Measurements from ENCODE around the gene RBP5.

The RBP5 gene

DNA sequence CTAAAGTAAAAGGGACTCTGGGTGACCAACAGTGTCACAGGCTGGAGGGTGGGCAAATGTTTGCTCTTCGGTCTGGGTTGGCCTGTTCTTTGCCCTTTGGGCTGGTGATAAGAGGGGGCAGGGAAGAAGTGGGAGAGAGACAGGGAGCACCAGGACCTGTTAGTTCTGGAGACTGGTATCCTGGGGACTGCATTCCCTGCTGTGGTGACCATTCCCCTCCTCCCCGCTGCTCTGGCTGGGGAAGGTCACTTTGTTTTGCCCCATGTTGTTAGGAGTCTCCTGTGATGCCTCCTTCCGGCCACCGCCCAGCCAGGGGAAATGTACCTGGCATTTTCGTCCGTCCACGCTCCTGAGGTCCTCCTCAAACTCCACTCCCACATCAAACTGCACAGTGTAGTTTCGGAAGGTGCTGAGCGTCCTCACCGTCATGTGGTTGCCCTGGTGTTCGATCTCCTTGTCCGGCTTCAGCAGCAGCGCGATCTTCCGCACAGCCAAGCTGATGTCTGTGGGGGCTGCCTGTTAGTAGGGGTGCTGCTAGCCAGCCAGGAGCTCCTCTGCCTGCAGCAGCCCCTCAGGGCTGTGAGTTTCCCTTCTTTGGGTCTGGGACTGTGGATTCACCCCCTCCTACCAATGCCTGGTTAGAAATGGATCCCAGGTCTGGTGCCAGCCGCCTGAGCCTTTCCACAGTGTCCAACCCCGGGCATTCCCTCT lies 618 bp downstream of the RBP5 start:
- TF ChIP-seq, protein P1, sequence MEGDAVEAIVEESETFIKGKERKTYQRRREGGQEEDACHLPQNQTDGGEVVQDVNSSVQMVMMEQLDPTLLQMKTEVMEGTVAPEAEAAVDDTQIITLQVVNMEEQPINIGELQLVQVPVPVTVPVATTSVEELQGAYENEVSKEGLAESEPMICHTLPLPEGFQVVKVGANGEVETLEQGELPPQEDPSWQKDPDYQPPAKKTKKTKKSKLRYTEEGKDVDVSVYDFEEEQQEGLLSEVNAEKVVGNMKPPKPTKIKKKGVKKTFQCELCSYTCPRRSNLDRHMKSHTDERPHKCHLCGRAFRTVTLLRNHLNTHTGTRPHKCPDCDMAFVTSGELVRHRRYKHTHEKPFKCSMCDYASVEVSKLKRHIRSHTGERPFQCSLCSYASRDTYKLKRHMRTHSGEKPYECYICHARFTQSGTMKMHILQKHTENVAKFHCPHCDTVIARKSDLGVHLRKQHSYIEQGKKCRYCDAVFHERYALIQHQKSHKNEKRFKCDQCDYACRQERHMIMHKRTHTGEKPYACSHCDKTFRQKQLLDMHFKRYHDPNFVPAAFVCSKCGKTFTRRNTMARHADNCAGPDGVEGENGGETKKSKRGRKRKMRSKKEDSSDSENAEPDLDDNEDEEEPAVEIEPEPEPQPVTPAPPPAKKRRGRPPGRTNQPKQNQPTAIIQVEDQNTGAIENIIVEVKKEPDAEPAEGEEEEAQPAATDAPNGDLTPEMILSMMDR (IDR thresholded peaks at IDR 0.05; ENCODE audit: insufficient read depth, low read length, poor library complexity, severe bottlenecking), result no peak
- no peaks in the 10 kb centered on the region for H3K27me3 ChIP-seq (replicated peaks; ENCODE audit: control insufficient read depth, insufficient read depth, low read length)
- H3K4me3 ChIP-seq (replicated peaks; ENCODE audit: low read depth, low read length), result no peak overlapping the region
- H3K36me3 ChIP-seq (ENCODE audit: control insufficient read depth, insufficient read depth, low read length), result no peaks in the 10 kb centered on the region
- no peak for DNase-seq (ENCODE audit: extremely low read depth, insufficient read length)

DNA sequence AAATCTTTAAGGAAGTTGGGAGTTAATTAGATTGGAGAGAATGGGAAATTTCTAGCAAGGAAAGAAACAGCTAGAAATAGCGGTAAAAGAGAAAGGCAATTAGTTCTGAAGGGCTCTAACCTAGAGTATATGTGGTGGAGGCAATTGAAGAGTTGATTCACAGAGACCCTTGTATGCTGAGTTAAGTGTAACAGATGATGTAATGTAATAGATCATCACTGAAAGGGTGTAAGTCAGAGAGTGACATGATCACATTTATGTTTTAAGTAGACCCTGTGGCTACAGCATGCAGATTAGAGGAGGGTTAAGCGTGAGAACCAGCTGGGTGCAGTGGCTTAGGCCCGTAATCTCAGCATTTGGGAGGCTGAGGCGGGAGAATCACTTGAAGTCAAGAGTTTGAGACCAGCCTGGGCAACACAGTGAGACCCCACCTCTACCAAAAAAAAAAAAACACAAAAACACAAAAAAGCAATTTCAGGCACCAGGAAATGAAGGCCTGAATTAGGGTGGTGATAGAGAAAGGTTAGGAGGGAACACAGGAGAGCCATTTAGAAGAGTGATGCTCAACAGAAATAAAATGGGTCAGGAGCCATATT lies 3.0 kb downstream of the RBP5 start:
- TF ChIP-seq, protein P1 (IDR thresholded peaks at IDR 0.05; ENCODE audit: insufficient read depth, low read length, poor library complexity, severe bottlenecking), result no peak

DNA sequence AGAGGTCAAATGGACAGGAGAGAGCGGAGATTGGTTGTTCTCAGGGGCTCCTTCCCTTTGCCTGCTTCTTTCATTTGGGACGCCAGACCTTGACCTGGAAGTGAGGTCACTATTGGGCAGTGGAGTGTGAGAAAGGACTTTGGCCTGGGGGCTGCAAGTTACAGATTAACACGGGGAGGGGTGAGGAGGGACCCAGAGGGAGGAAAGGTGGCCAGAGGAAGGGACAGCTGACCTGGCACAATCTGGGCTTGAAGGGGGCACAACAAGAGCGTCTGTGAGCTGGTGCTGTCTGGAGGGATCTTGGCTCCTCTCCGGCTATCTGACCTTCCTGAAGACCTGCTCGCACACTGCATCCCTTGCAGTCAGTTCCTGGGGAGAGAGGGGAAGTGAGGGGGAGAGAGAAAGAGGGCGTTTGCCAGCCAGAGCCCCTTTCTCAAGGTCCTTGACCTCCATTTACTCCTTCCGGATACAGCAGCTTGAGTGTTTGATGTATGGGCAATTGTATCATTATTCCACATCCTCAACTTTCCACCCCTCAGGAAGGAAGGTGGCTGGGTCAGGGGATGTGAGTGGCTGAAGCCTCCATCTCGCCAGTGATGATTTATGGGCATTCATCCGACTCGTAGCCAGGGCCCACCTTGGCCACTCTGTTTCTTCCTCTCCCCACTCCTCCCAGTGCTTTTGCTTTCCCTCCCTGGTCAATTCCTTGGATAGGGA lies 4.7 kb downstream of the RBP5 start:
- no peaks in the 10 kb centered on the region for H3K27me3 ChIP-seq (replicated peaks; ENCODE audit: control insufficient read depth, insufficient read depth, low read length)
- no peak overlapping the region for H3K4me3 ChIP-seq (replicated peaks; ENCODE audit: low read depth, low read length)
- TF ChIP-seq, protein P1 (IDR thresholded peaks at IDR 0.05; ENCODE audit: insufficient read depth, low read length, poor library complexity, severe bottlenecking), result no peak
- peaks cover 2% of the 10 kb centered on the region; the same call in 1 of the 2 replicates for H3K36me3 ChIP-seq (ENCODE audit: control insufficient read depth, insufficient read depth, low read length)
- no peak for DNase-seq (ENCODE audit: extremely low read depth, insufficient read length)

More for the DNA sequence above, 3.0 kb downstream of the RBP5 start:
- no peak for DNase-seq (ENCODE audit: extremely low read depth, insufficient read length)
- Histone ChIP-seq H3K27me3 (replicated peaks; ENCODE audit: control insufficient read depth, insufficient read depth, low read length) (no peaks in the 10 kb centered on the region), H3K36me3 (ENCODE audit: control insufficient read depth, insufficient read depth, low read length) (peaks cover 2% of the 10 kb centered on the region; the same call in 1 of the 2 replicates), H3K4me3 (replicated peaks; ENCODE audit: low read depth, low read length) (no peak overlapping the region)

DNA sequence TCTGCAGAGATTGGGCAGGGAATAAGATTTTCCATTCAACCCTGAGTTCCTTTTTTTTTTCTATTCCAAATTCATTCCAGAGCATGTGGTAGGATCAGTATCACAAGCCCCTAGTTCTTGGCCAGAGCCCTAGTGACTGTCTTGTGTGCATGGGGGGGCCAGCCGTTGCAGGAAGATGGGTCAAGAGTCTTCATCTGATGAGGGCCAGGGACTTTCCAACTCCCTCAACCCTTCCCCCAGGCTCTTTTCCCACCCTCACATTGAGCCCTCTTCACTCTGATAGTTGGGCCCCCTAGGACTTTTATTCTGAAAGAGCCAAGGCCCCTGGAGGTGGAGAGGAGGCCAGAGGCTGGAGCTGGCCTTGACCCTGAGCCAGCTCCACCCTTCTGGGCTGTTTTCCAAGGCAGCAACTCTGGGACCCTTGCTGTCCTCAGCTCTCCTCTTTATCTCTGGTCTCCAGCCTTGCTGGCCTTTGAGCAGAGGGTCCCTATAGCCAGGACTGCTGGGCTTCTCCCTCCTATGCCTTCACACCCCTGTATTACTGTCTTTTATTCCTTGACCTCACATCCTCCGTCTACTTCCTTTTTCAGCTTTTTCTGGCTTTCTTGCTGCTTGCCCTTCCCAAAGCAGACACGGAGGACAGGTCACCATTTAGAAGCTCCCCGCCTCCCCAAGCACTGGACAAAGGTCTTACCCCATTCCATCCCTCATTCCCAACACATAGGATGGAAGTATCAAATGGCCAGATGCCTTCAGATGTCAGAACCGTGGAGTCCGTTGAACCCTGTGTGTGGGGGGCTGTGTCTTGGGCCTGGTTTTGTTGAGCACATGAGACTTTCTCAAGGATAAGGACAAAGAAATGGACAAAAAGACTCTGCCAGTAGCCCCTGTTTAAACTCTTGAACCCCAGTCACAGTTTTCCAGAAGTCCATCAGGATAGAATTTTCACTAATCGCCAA lies 5.6 kb downstream of the RBP5 start:
- TF ChIP-seq, protein P1 (IDR thresholded peaks at IDR 0.05; ENCODE audit: insufficient read depth, low read length, poor library complexity, severe bottlenecking), result no peak
- Histone ChIP-seq H3K4me3 (replicated peaks; ENCODE audit: low read depth, low read length) (no peak overlapping the region), H3K27me3 (replicated peaks; ENCODE audit: control insufficient read depth, insufficient read depth, low read length) (no peaks in the 10 kb centered on the region), H3K36me3 (ENCODE audit: control insufficient read depth, insufficient read depth, low read length) (peaks cover 3% of the 10 kb centered on the region)
- no peak for DNase-seq (ENCODE audit: extremely low read depth, insufficient read length)

DNA sequence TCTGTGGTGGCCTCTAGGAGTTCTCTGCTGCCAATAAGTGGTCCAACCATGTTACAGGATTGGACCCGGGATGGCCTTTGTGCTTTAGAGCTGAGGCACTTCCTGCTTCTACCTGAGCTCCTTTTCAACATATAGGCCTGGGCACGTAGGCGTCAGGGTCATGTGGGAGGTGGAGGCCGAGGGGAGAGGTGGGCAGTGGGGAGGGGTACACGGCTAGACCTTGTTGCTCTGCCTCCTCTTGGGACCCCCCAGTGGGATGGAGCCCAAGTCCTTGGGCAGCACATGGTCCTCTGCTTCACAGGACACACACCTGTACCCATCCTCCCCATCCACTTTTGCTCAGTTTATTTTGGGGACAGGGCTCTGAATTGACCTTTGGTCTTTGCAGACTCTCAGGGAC lies 7.4 kb downstream of the RBP5 start:
- Histone ChIP-seq H3K4me3 (replicated peaks; ENCODE audit: low read depth, low read length) (no peak overlapping the region), H3K27me3 (replicated peaks; ENCODE audit: control insufficient read depth, insufficient read depth, low read length) (no peaks in the 10 kb centered on the region), H3K36me3 (ENCODE audit: control insufficient read depth, insufficient read depth, low read length) (peaks cover 12% of the 10 kb centered on the region)
- DNase-seq (ENCODE audit: extremely low read depth, insufficient read length), result no peak
- TF ChIP-seq, protein P1 (IDR thresholded peaks at IDR 0.05; ENCODE audit: insufficient read depth, low read length, poor library complexity, severe bottlenecking), result no peak
